Measurements from ENCODE around the gene SCAP. TPM values are rescaled to one million over a fixed set of nuclear protein-coding genes. Genes with fewer than 3 reads are reported as not detected.
"Not testable (repeated sequence)": the region's sequence is repeated elsewhere in the genome, so short reads cannot be mapped to it uniquely, and the experiment has no call there.

The SCAP gene
- total RNA-seq, 4 donors from 2014 or later: 73.4 to 128 (median 88.4) TPM

DNA sequence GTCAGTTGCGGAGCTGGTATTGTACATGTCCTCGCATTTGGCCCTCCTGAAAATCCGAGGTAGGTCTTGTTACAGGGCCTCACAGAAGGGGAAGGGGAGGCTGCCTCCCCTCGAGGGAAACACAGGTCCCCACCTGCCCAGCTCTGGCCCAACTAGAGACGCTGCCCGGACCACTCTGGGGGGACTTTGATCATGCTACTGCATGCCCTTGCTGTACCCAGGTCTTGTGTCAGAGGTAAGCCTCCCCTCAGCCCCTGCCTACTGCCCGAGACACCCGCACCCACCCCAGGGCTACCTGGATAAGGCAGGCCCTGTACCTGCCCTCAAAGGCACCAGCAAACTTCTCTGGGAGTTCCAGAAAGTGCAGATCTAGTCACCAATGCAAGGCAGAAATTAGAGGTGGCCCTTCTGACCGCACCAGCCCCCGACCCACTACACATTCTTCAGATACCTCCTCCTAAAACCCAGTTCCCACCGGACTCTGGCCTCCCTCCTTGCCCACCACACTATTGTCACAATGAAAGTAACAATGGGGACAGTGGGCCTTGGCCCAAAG is 981 bp upstream of the SCAP start:
- no peak for DNase-seq (ENCODE audit: low spot score in 2 of 2)
- peak overlapping the region; percentile 78 to 97 (median 82) for H3K4me3 ChIP-seq

DNA sequence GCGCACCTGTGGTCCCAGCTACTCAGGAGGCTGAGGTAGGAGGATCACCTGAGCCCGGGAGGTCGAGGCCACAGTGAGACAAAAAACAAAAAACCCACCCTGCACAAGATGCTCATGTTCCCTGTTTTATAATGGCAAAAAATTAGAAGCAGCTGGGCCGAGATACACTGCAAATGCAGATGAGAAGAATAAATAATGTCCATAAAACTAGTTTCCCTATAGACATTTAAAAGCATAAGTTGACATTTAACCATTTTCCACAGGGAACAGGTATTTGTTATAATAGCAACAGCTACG is 537 bp upstream of the SCAP start:
- no peak for DNase-seq (ENCODE audit: low spot score in 2 of 2)
- H3K27ac ChIP-seq: peak overlapping the region; percentile 32 to 83 (median 82)
- TF ChIP-seq POLR2A (IDR thresholded peaks at IDR 0.05): no peak
- TF ChIP-seq, protein P1, sequence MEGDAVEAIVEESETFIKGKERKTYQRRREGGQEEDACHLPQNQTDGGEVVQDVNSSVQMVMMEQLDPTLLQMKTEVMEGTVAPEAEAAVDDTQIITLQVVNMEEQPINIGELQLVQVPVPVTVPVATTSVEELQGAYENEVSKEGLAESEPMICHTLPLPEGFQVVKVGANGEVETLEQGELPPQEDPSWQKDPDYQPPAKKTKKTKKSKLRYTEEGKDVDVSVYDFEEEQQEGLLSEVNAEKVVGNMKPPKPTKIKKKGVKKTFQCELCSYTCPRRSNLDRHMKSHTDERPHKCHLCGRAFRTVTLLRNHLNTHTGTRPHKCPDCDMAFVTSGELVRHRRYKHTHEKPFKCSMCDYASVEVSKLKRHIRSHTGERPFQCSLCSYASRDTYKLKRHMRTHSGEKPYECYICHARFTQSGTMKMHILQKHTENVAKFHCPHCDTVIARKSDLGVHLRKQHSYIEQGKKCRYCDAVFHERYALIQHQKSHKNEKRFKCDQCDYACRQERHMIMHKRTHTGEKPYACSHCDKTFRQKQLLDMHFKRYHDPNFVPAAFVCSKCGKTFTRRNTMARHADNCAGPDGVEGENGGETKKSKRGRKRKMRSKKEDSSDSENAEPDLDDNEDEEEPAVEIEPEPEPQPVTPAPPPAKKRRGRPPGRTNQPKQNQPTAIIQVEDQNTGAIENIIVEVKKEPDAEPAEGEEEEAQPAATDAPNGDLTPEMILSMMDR (IDR thresholded peaks at IDR 0.05): no peak
- no peak for TF ChIP-seq EP300 (IDR thresholded peaks at IDR 0.05)
- no peaks in the 10 kb centered on the region for H3K36me3 ChIP-seq
- H3K4me1 ChIP-seq: peaks cover 0 to 30% (median 18%) of the 10 kb centered on the region in 4 donors
- no peaks in the 10 kb centered on the region for H3K27me3 ChIP-seq
- H3K4me3 ChIP-seq: peak overlapping the region; percentile 78 to 97 (median 82)
- H3K9me3 ChIP-seq: no peaks in the 10 kb centered on the region
- 65 to 74% methylated on average over 5 of the region's 5 CpGs for WGBS, 2 donors

More for the DNA sequence above, 981 bp upstream of the SCAP start:
- peak overlapping the region; percentile 32 to 83 (median 82) for H3K27ac ChIP-seq
- peaks cover 0 to 30% (median 18%) of the 10 kb centered on the region in 4 donors for H3K4me1 ChIP-seq
- H3K9me3 ChIP-seq: no peaks in the 10 kb centered on the region
- WGBS, 2 donors: 84 to 90% methylated on average over 11 of the region's 11 CpGs
- H3K36me3 ChIP-seq: no peaks in the 10 kb centered on the region
- no peaks in the 10 kb centered on the region for H3K27me3 ChIP-seq
- TF ChIP-seq, protein P1 (IDR thresholded peaks at IDR 0.05): no peak
- TF ChIP-seq POLR2A (IDR thresholded peaks at IDR 0.05) (no peak), EP300 (IDR thresholded peaks at IDR 0.05) (no peak)

DNA sequence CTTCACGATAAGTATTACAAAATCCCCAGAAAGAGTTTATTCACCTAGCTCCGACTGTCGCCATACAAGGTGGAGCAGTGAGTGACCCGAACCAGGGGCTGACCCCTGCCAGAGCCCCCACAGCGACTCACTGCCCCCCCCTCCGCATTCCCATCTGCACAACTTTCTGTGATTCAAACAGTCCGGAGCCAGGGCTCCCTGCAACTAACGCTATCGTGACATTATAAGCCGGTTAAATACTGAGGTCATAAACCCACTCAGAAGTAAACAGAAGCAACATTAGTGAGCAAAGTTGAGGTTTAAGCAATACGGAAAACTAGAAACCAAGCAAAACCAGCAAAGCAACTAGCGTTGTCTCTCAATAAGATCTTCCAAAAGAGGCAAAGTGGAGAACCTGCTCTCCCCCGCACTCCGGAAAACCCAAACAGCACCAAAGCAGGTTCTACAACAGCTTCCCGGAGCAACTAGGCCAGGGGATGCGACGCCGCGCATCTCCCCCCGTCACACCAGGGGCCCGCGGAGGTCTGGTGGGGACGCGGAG is 642 bp downstream of the SCAP start:
- 0 to 1% methylated on average over 14 to 24 of the region's 24 CpGs for WGBS, 2 donors
- no peak for DNase-seq (ENCODE audit: low spot score in 2 of 2)
- Histone ChIP-seq H3K36me3 (no peaks in the 10 kb centered on the region), H3K9me3 (no peaks in the 10 kb centered on the region), H3K27me3 (no peaks in the 10 kb centered on the region), H3K27ac (peak overlapping the region; percentile 19 to 84 (median 82)), H3K4me1 (peaks cover 0 to 30% (median 18%) of the 10 kb centered on the region in 4 donors), H3K4me3 (peak overlapping the region; percentile 78 to 97 (median 82))
- TF ChIP-seq, protein P1 (IDR thresholded peaks at IDR 0.05): no peak

DNA sequence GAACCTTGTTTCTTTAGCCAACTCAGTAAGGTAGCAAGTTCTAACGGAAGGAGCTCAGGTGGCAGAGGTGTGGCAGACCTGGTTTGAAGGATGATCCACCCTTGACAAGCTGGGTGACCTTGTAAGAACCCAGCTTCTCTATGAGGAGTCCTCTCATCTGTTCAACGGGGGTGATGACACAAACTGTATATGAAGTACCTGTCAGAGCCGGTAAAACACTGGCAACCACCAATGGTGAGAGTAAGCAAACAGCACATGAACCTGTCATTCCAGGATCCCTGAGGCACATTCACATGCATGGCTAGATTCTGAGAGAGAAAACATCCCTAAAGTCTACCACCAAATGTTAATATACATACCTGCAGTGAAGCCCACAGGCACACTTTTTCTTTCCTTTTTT is 2.4 kb downstream of the SCAP start:
- H3K27ac ChIP-seq: no peak overlapping the region
- H3K36me3 ChIP-seq: no peaks in the 10 kb centered on the region
- DNase-seq (ENCODE audit: low spot score in 2 of 2): no peak
- no peak overlapping the region for H3K4me3 ChIP-seq
- peaks cover 0 to 30% (median 18%) of the 10 kb centered on the region in 4 donors for H3K4me1 ChIP-seq
- no peak for TF ChIP-seq EP300 (IDR thresholded peaks at IDR 0.05)
- TF ChIP-seq POLR2A (IDR thresholded peaks at IDR 0.05): no peak
- TF ChIP-seq, protein P1 (IDR thresholded peaks at IDR 0.05): no peak
- 84 to 91% methylated on average over 3 of the region's 3 CpGs for WGBS, 2 donors
- no peaks in the 10 kb centered on the region for H3K27me3 ChIP-seq
- H3K9me3 ChIP-seq: no peaks in the 10 kb centered on the region

DNA sequence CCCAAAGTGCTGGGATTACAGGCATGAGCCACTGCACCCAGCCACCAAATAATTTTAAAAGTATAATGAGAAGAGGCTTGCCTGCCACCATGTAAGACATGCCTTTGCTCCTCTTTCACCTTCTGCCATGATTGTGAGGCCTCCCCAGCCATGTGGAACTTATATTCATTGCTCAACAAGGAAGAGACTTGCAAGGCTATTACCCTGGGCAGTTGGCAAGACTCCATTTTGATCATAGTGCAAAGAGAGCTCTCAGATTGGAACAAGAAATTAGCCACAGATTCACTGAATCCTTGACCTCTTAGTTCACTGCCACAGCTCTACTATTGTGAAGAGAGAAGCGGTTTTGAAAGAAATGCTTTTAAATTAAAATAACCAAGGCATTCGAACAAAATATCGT is 6.1 kb downstream of the SCAP start:
- TF ChIP-seq POLR2A (IDR thresholded peaks at IDR 0.05) (no peak), EP300 (IDR thresholded peaks at IDR 0.05) (no peak)
- TF ChIP-seq, protein P1 (IDR thresholded peaks at IDR 0.05): no peak
- no peak for DNase-seq (ENCODE audit: low spot score in 2 of 2)
- H3K27ac ChIP-seq: no peak overlapping the region

DNA sequence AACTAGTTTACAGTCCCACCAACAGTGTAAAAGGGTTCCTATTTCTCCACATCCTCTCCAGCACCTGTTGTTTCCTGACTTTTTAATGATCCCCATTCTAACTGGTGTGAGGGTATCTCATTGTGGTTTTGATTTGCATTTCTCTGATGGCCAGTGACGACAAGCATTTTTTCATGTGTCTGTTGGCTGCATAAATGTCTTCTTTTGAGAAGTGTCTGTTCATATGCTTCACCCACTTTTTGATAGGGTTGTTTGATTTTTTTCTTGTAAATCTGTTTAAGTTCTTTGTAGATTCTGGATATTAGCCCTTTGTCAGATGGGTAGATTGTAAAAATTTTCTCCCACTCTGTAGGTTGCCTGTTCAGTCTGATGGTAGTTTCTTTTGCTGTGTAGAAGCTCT is 7.4 kb downstream of the SCAP start:
- not testable (repeated sequence) for H3K4me1 ChIP-seq; H3K27me3 ChIP-seq; H3K36me3 ChIP-seq; H3K9me3 ChIP-seq; DNase-seq (ENCODE audit: low spot score in 2 of 2); H3K4me3 ChIP-seq; H3K27ac ChIP-seq
- 100% methylated on average over 1 of the region's 1 CpG for WGBS, 2 donors

More for the DNA sequence above, 6.1 kb downstream of the SCAP start:
- Histone ChIP-seq H3K4me1 (peaks cover 0 to 15% (median 3%) of the 10 kb centered on the region in 4 donors), H3K9me3 (no peaks in the 10 kb centered on the region), H3K36me3 (no peaks in the 10 kb centered on the region), H3K4me3 (no peak overlapping the region), H3K27me3 (no peaks in the 10 kb centered on the region)
- WGBS, 2 donors: 52 to 67% methylated on average over 3 of the region's 3 CpGs

Measured in tibial nerve (tissue), 4 donors.